DMS 273 (cell line): ENCODE measurements around the gene NKAIN4.

ENCODE experiments used
- DNase-seq: peaks from one replicate; lab custom pipeline; 2025; ENCODE audit not compliant: unreplicated experiment; lab: John Stamatoyannopoulos, UW

The NKAIN4 gene

DNA sequence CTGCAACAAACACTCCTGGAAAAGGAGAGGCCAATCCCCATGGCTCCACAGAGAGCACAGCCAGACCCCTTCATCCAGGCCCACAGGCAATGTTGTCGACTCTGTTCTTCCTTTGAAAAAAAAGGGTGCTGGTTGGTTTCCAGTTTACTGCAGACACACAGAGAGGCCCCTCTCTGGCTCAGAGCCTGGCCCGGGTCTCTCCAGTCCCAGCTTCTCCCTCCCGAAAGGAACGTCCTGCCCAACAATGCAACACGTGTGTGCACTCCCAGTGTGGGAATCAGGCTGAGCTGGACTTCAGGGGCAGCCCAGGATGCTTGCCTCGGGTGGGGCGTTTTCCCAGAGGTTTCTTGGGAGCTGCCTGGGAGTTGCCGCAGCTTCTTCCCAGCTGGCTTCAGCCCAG is 4.5 kb upstream of the NKAIN4 start:
- no peak for DNase-seq

- DNase-seq: no peak
Measured at GRCh38 chr20:63257629-63258028, 3.4 kb upstream of the NKAIN4 start.

DNA sequence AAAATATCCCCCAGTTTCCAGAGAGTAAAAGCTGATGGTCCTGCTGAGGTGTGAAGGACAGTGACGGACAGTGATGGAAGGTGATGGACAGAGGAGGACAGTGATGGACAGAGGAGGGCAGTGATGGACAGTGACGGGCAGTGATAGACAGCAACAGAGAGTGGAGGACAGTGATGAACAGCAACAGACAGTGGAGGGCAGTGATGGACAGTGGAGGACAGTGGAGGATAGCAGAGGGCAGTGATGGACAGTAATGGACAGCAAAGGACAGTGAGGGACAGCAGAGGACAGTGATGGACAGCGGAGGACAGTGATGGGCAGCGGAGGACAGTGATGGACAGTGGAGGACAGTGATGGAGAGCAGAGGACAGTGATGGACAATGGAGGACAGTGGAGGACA is 2.7 kb upstream of the NKAIN4 start:
- DNase-seq: no peak

DNA sequence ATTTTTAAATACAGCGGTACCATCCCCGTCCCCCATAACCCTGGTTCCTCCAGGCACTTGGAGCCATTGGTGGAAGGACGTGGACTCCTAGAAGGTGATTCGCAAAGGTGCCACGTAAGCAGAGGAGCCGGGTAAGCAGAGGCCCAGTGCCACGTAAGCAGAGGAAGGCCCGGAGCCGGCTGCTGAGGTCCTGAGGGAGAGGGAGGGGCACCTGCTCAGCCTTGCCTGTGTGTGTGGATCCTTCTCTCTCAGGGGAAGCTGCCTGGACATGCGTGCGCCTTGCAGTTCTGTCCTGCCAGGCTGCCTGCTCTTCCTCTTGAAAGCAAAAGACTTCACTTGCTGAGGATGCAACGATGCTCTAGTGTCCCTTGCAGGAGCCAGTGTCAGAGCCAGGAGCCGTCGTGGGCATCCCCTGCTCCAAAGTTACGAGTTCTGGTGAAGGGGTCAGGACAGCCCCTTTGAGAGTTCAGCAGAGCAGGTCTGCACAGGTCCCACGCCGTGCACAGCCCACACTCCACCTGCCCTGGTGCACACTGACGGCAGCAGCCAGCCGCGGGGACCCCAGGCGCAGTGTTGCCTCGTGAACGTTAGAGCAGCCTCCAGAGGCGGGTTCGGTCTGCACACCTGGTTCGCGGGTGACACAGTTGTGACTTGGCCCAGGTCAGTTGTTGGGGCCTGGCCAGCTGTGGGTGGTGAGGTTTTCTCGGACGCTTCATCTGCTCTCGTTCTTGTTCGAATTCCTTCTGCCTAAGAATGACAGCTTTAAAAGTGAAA is 1.9 kb upstream of the NKAIN4 start:
- peak; percentile 56 for DNase-seq

GRCh38 chr20:63254606-63255384 is 532 bp upstream of the NKAIN4 start:
- DNase-seq: no peak

DNA sequence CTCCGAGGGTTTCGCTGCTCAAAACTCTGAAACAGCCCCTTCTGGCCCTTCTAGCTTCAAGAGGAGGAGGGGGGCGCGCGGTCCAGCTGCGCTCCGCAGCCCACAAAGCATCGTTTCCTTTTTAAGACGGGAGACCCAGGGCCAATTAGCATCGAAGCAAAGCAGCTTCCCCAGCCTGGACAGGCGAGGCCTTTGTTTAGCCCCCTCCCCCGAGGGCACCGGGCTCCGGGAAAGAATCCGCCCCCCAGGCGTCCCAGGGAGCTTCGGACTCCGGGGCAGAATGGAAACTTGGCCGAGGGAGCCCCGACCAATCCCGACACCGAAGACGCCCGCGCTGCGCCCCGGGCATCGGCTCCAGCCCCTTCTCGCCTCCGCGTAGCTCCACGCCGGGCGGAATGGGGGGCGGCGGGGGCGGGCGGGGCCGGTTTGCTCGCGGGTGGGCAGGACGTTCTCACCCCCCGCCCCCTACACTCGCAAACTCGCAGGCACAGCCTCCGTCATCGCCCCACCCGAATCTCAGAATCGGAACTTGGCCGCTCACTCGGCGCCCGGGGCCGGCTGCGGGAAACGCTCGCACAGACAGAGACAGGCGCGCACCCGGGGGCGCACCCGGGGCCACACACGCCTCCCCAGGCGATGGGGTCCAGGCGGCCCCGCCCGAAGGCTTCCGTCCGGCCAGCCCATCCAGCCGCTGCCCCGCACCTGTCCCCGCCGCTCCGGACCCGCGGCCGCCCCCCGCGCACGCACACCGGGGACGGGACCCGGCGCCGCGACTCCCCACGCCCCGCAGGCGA is 628 bp downstream of the NKAIN4 start:
- peak; percentile 53 for DNase-seq

DNA sequence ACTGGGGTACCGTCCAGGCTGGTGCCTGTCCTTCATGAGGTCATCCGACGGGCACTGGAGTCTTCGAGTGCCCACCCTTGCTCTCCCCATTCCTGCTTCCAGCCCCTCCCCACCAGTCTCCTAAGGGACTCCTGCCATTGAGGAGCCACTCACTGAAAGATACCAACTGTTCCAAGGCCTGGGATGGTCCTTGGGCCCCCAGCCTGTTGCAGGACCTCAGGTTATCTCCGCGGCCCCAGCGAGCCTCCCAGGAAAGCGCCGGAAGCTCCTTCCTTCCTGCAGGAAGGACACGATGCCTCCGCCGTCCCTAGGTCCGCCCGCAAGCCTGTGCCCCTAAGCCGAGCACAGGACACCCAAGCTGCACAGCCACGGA is 1.2 kb downstream of the NKAIN4 start:
- no peak for DNase-seq

- no peak for DNase-seq
Measured at GRCh38 chr20:63252284-63252711, 2.0 kb downstream of the NKAIN4 start.

DNA sequence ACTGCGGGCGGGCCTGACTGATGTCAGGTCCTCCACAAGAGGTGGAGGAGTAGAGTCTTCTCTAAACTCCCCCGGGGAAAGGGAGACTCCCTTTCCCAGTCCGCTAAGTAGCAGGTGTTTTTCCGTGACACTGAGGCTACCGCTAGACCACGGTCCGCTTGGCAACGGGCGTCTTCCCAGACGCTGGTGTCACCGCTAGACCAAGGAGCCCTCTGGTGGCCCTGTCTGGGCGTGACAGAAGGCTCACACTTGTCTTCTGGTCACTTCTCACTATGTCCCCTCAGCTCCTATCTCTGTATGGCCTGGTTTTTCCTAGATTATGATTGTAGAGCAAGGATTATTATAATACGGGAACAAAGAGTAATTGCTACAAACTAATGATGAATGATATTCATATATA is 2.9 kb downstream of the NKAIN4 start:
- peak; percentile 46 for DNase-seq

DNA sequence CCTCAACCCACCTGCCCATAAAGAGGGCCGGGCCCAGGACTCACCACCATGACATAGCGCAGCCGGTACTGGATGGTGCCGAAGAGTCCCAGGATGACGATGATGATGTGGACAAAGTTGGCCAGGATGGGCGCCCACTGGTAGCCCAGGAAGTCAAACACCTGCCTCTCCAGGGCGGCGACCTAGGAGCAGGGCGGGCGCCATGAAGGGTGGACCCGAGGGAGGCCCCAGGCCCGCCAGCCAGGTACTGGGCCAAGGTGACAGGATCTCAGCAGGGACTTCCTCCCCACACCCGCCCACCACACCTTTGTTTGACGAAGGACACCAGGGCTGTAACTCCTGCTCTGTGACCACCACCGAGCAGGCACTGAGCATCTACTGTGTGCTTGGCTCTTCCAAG is 4.4 kb downstream of the NKAIN4 start:
- no peak for DNase-seq

DNA sequence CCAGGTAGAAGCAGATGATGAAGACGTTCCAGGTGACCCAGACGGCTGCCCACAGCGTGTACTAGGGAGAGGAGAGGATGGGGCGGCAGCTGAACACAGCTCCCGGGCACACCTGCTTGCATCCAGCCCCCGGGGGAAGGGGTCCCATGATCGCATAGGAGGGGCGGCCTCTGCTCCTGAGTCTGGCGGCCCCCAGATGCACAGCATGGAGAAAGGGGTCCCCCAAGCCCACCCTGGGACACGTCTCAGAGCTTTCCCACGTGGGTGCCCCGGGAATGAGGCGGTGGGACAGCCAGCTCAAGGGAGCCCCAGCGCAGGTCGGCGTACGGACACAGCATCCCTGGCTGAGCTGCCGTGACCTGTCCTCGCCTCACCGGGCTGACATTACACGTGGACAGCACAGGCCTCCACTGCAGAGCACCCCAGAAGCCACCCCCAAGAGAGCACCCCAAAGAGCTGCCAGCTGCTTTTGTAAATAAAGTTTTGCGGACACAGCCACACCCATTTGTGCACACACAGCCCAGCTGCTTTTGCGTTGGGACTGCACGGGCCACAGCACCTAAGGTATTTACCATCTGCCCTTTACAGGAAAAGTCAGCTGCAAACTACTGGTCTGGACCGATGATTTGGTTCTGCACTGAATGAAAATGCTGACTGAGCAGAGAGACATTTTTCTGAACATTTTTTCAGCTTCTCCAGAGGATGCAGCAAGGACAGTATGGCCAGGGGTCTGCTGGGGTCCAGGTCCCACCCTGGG is 5.2 kb downstream of the NKAIN4 start:
- peak; percentile 49 for DNase-seq

DNA sequence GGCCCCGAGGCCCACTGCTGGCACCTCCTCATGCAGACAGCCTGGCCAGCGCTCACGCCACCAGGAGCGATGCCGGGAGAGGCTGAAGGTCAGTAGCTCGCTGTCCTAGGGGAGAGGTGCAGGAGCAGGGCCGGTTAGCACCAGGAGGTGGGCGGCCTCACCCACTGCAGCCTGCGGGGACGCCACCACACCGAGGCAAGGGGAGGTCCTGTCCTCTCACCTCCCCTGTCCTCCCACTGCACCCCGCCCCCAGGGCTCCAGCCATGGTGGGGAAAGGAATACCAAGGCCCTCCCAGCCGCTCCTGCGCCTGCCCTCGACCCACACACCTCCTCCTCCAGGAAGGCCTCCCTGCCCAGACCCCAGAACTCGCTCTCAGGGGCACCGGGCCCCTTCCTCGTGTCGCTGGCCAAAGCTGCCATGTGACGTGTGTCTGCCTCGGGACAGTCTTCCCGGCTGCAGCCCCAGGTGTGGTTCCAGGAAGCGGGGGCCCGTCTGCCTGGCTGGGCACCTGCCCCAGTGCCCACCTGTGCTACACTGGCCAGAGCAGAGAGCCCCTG is 6.5 kb downstream of the NKAIN4 start:
- DNase-seq: no peak

- DNase-seq: peak; percentile 40
Measured at GRCh38 chr20:63246490-63247288, 7.6 kb downstream of the NKAIN4 start.

DNA sequence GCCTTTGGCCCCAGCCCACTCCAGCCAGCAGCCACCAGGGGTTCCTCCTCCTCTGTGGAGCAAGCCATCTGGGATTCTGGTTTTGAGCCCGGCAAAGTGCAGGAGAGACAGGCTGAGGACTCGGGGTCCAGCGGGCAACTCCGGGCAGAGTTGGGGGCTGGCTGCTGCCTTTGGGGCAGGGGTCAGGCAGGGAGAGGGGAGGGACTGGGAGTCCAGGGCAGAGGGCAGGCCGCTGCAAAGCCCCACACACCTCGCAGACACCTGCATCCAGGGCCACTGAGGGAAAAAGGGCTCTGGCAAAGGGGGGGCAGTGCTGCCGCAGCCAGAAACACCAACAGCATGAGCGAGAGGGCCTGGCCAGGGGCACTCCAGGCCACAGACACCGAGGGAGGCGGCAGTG is 9.8 kb downstream of the NKAIN4 start:
- no peak for DNase-seq

- no peak for DNase-seq
Measured at GRCh38 chr20:63243604-63244247, 10.5 kb downstream of the NKAIN4 start.

DNA sequence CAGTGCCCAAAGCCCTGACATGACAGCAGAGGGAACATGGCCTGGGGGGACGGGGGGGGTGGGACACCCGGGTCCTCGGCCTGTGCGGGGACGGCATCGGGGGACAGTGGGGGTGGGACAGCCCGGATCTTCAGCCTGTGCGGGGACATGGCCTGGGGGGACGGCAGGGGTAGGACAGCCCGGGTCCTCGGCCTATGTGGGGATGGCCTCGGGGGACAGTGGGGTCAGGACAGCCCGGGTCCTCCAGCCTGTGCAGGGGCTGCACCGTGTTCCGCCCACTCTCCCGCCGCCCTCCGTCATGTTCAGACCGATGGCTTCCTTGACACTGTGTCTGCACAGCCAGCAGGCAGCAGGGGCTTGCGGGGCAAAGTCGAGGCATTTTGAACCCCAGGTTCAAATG is 11.5 kb downstream of the NKAIN4 start:
- DNase-seq: no peak

DNA sequence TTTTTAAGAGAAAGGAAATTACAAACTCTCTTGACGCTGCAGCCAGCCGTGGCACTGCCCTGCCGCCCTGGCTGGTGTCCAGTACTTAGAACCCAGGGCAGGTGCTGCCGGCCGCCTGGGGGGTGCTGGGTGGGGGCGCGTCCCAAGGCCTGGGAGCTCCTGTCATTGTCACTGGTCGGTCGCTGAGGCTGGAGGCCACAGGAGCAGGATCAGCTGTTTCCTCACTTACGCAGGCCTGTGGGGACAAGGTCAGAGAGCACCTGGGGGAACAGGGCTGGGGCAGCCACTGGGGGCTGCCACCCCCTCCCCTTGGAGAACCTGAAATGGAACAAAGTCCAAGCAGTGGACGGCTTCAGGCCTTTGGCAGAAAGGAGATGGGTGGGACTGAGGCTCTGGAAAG is 13.0 kb downstream of the NKAIN4 start:
- DNase-seq: no peak

DNA sequence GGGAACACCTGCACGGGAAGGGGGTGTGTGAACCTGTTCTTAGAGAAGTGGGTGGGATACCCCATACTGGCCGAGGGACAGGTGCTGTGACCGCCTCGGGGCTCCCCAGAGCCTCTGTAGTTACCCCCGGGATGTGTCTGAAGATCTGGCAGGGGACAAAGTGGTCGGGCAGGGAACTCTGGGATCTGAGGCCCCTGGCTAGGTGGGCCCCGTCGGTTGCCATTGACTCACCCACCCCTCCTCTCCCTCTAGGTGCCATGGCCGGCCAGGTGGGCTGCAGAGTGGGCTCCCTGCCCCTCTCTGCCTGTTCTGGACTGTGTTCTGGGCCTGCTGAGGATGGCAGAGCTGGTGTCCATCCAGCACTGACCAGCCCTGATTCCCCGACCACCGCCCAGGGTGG is 14.3 kb downstream of the NKAIN4 start:
- no peak for DNase-seq

GRCh38 chr20:63239431-63239830 is 14.8 kb downstream of the NKAIN4 start:
- no peak for DNase-seq
